ENCODE data around the gene SBF1. TPM values are rescaled to one million over a fixed set of nuclear protein-coding genes. Genes with fewer than 3 reads are reported as not detected.

Gene SBF1
- polyA plus RNA-seq, 1 of the 3 experiments (the other 2 are of a cell fraction) = 29.1 TPM

DNA sequence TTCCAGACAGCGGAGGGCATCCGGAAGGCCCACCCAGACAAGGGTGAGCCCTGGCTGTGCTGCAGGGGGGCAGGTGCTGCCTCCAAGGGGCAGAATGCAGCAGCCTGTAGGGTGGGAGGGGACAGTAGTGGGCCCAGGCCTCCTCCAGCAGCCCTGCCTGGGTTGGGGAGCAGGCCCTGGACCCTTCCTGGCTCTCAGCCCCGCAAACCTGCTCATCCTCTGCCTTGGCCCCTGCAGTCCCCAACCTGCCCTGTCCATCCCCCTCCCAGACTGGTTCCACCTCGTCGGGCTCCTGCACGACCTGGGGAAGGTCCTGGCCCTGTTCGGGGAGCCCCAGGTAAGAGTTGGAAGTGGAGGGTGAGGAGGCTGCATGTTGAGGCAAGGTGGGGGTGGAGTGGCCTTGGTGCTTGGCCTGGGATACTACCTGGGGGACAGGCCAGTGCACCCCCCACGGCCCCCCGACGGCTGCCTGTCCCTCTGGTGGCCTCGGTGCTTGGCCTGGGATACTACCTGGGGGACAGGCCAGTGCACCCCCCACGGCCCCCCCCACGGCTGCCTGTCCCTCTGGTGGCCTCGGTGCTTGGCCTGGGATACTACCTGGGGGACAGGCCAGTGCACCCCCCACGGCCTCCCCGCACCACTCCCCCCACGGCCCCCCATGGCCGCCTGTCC is 13.3 kb upstream of the SBF1 start:
- H3K9me2 ChIP-seq = no peaks in the 10 kb centered on the region
- no peaks in the 10 kb centered on the region for H3K27me3 ChIP-seq (ENCODE audit: insufficient read depth)
- ChIA-PET POLR2A (no interaction called here), CTCF (no interaction called here)
- no peak for TF ChIP-seq GABPA (IDR thresholded peaks at IDR 0.05; ENCODE audit: low read depth)
- TF ChIP-seq CHD2 (IDR thresholded peaks at IDR 0.05; ENCODE audit: low read length, partially characterized antibody) = no peak
- TF ChIP-seq, protein P1, sequence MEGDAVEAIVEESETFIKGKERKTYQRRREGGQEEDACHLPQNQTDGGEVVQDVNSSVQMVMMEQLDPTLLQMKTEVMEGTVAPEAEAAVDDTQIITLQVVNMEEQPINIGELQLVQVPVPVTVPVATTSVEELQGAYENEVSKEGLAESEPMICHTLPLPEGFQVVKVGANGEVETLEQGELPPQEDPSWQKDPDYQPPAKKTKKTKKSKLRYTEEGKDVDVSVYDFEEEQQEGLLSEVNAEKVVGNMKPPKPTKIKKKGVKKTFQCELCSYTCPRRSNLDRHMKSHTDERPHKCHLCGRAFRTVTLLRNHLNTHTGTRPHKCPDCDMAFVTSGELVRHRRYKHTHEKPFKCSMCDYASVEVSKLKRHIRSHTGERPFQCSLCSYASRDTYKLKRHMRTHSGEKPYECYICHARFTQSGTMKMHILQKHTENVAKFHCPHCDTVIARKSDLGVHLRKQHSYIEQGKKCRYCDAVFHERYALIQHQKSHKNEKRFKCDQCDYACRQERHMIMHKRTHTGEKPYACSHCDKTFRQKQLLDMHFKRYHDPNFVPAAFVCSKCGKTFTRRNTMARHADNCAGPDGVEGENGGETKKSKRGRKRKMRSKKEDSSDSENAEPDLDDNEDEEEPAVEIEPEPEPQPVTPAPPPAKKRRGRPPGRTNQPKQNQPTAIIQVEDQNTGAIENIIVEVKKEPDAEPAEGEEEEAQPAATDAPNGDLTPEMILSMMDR (IDR thresholded peaks at IDR 0.05) = no peak
- TF ChIP-seq, protein P2, sequence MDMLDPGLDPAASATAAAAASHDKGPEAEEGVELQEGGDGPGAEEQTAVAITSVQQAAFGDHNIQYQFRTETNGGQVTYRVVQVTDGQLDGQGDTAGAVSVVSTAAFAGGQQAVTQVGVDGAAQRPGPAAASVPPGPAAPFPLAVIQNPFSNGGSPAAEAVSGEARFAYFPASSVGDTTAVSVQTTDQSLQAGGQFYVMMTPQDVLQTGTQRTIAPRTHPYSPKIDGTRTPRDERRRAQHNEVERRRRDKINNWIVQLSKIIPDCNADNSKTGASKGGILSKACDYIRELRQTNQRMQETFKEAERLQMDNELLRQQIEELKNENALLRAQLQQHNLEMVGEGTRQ (IDR thresholded peaks at IDR 0.05; ENCODE audit: borderline replicate concordance, low read depth, low read length) = no peak
- TF ChIP-seq TCF12 (IDR thresholded peaks at IDR 0.05) = no peak
- no peak for TF ChIP-seq FOSL2 (IDR thresholded peaks at IDR 0.05; ENCODE audit: borderline replicate concordance, low read depth)
- TF ChIP-seq YY1 (IDR thresholded peaks at IDR 0.05; ENCODE audit: low read depth) = no peak
- TF ChIP-seq, protein P3, sequence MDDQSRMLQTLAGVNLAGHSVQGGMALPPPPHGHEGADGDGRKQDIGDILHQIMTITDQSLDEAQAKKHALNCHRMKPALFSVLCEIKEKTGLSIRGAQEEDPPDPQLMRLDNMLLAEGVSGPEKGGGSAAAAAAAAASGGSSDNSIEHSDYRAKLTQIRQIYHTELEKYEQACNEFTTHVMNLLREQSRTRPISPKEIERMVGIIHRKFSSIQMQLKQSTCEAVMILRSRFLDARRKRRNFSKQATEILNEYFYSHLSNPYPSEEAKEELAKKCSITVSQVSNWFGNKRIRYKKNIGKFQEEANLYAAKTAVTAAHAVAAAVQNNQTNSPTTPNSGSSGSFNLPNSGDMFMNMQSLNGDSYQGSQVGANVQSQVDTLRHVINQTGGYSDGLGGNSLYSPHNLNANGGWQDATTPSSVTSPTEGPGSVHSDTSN (IDR thresholded peaks at IDR 0.05) = no peak
- no peak for TF ChIP-seq FOXJ3 (CRISPR knock-in tag; IDR thresholded peaks at IDR 0.05)
- H3K4me3 ChIP-seq (ENCODE audit: low read depth in 2 of 2, low read length in 1 of 2) = no peak overlapping the region
- H3K9ac ChIP-seq = no peak overlapping the region
- H3F3A ChIP-seq (replicated peaks; ENCODE audit: insufficient read depth) = no peaks in the 10 kb centered on the region
- no peak overlapping the region for H2AFZ ChIP-seq (ENCODE audit: low read depth)
- WGBS (ENCODE audit: low lambda C conversion rate) = 70% methylated on average over 4 of the region's 18 CpGs
- no peak for DNase-seq
- H3K4me2 ChIP-seq = no peak overlapping the region
- no peaks in the 10 kb centered on the region for H3K9me3 ChIP-seq
- peaks cover 0 to 2% of the 10 kb centered on the region in 2 experiments; a peak in 1 of 4 replicates for H3K4me1 ChIP-seq (ENCODE audit: control insufficient read depth in 1 of 2, insufficient read depth in 2 of 2, low read depth in 1 of 2, low read length in 1 of 2)
- no peaks in the 10 kb centered on the region for H3K79me2 ChIP-seq (ENCODE audit: insufficient read depth)
- H3K27ac ChIP-seq (ENCODE audit: low read depth in 2 of 2, low read length in 1 of 2) = no peak overlapping the region
- H3K36me3 ChIP-seq (replicated peaks in 1 of 2; ENCODE audit: control insufficient read depth in 1 of 2, insufficient read depth in 2 of 2, low read length in 1 of 2) = no peaks in the 10 kb centered on the region
- H4K20me1 ChIP-seq (ENCODE audit: insufficient read depth) = no peaks in the 10 kb centered on the region

DNA sequence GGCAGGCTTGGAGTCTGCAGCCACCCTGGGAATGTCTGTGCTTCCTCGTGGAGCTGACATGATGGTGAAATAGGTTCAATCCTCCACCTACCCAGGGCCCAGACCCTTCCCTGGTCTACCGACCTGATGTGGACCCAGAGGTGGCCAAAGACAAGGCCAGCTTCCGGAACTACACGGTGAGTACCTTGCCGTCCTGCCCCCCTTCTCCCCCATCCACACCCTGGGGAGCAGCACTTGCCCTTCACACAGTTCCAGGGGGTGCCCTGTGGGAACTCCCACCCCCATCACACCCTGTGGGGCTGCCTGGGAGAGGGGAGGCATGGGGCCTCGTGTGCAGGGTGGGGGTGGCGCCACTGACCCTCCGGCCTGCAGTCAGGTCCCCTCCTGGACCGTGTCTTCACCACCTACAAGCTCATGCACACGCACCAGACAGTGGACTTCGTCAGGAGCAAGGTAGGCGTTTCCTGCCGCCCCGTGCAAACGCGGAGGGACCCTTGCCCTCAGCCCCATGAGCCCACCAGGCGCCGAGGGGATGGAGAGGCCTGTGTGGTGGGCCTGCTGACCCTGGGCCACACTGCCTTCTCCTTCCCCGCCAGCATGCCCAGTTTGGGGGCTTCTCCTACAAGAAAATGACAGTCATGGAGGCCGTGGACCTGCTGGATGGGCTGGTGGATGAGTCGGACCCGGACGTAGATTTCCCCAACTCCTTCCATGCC is 12.6 kb upstream of the SBF1 start:
- POLR2A ChIA-PET = no interaction called here
- H3K27ac ChIP-seq (ENCODE audit: low read depth in 2 of 2, low read length in 1 of 2) = no peak overlapping the region
- no peaks in the 10 kb centered on the region for H3K27me3 ChIP-seq (ENCODE audit: insufficient read depth)
- no peak overlapping the region for H3K4me3 ChIP-seq (ENCODE audit: low read depth in 2 of 2, low read length in 1 of 2)
- WGBS (ENCODE audit: low lambda C conversion rate) = 91% methylated on average over 14 of the region's 23 CpGs
- CTCF ChIA-PET = no interaction called here
- H3K9me3 ChIP-seq = no peaks in the 10 kb centered on the region
- no peaks in the 10 kb centered on the region for H4K20me1 ChIP-seq (ENCODE audit: insufficient read depth)
- H3K79me2 ChIP-seq (ENCODE audit: insufficient read depth) = no peaks in the 10 kb centered on the region
- no peak overlapping the region for H3K9ac ChIP-seq
- no peaks in the 10 kb centered on the region for H3K9me2 ChIP-seq
- H3K4me1 ChIP-seq (ENCODE audit: control insufficient read depth in 1 of 2, insufficient read depth in 2 of 2, low read depth in 1 of 2, low read length in 1 of 2) = peaks cover 0 to 2% of the 10 kb centered on the region in 2 experiments; a peak in 1 of 4 replicates
- H2AFZ ChIP-seq (ENCODE audit: low read depth) = no peak overlapping the region
- H3F3A ChIP-seq (replicated peaks; ENCODE audit: insufficient read depth) = no peaks in the 10 kb centered on the region
- no peaks in the 10 kb centered on the region for H3K36me3 ChIP-seq (replicated peaks in 1 of 2; ENCODE audit: control insufficient read depth in 1 of 2, insufficient read depth in 2 of 2, low read length in 1 of 2)
- H3K4me2 ChIP-seq = no peak overlapping the region
- DNase-seq = no peak
- TF ChIP-seq JUND (IDR thresholded peaks at IDR 0.05) (no peak), YY1 (IDR thresholded peaks at IDR 0.05; ENCODE audit: low read depth) (no peak), NFIC (IDR thresholded peaks at IDR 0.05; ENCODE audit: borderline replicate concordance) (no peak), GATA2 (CRISPR knock-in tag; IDR thresholded peaks at IDR 0.05) (no peak), GABPA (IDR thresholded peaks at IDR 0.05; ENCODE audit: low read depth) (no peak), SIN3A (IDR thresholded peaks at IDR 0.05; ENCODE audit: borderline replicate concordance, low read depth, low read length) (no peak), MEF2A (IDR thresholded peaks at IDR 0.05; ENCODE audit: borderline replicate concordance, low read depth) (no peak), FOXJ3 (CRISPR knock-in tag; IDR thresholded peaks at IDR 0.05) (no peak), ELF1 (IDR thresholded peaks at IDR 0.05) (no peak), RFX5 (IDR thresholded peaks at IDR 0.05; ENCODE audit: low read length) (no peak), RXRA (IDR thresholded peaks at IDR 0.05; ENCODE audit: borderline replicate concordance, low read depth) (no peak), RAD21 (IDR thresholded peaks at IDR 0.05; ENCODE audit: low read length) (no peak)
- TF ChIP-seq, protein P1 (IDR thresholded peaks at IDR 0.05) = no peak
- TF ChIP-seq, protein P4, sequence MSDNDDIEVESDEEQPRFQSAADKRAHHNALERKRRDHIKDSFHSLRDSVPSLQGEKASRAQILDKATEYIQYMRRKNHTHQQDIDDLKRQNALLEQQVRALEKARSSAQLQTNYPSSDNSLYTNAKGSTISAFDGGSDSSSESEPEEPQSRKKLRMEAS (IDR thresholded peaks at IDR 0.05; ENCODE audit: low read depth) = no peak
- TF ChIP-seq, protein P2 (IDR thresholded peaks at IDR 0.05; ENCODE audit: borderline replicate concordance, low read depth, low read length) = no peak

Data from SK-N-SH (cell line).